Measurements from ENCODE around the gene SBNO1.

- TF ChIP-seq CTCF (IDR thresholded peaks at IDR 0.05 in 2 of 3, conservative IDR thresholded peaks at IDR 0.05 in 1 of 3; ENCODE audit: borderline replicate concordance in 1 of 3, insufficient read depth in 1 of 3, low read depth in 2 of 3, low read length in 2 of 3): no peak
- TF ChIP-seq POLR2A (IDR thresholded peaks at IDR 0.05; ENCODE audit: borderline replicate concordance, extremely low read depth, insufficient read depth, insufficient read length): no peak
- TF ChIP-seq EZH2phosphoT487 (IDR thresholded peaks at IDR 0.05; ENCODE audit: borderline replicate concordance): no peak
Observed at GRCh38 chr12:123289911-123290310, 74.7 kb downstream of the SBNO1 start.

All from HCT116 (cell line).